ENCODE measurements around the gene MBTPS1.

DNA sequence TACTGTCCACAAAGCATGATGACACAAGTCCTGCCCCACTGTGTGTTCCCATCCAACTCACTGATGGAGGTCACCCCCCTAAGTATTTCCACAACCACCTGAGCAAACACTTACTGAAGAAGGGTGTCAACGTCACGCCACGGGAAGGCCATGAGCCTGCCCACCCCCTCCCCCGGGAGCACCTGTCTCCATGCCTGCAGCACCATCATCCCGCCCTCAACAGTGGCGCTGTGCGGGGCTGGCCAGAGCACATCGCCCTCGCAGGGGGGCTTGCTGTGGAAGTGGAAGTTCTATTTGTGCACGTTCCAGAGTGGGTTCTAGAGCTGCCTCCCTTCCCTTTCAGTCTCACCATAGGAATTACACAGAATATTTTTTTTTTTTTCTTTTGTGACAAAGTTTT, 4.3 kb upstream of the MBTPS1 start:
- TF ChIP-seq, protein P1, sequence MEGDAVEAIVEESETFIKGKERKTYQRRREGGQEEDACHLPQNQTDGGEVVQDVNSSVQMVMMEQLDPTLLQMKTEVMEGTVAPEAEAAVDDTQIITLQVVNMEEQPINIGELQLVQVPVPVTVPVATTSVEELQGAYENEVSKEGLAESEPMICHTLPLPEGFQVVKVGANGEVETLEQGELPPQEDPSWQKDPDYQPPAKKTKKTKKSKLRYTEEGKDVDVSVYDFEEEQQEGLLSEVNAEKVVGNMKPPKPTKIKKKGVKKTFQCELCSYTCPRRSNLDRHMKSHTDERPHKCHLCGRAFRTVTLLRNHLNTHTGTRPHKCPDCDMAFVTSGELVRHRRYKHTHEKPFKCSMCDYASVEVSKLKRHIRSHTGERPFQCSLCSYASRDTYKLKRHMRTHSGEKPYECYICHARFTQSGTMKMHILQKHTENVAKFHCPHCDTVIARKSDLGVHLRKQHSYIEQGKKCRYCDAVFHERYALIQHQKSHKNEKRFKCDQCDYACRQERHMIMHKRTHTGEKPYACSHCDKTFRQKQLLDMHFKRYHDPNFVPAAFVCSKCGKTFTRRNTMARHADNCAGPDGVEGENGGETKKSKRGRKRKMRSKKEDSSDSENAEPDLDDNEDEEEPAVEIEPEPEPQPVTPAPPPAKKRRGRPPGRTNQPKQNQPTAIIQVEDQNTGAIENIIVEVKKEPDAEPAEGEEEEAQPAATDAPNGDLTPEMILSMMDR (IDR thresholded peaks at IDR 0.05), result no peak
- TF ChIP-seq POLR2A (IDR thresholded peaks at IDR 0.05) (no peak), POLR2AphosphoS5 (IDR thresholded peaks at IDR 0.05) (no peak)
